Memory B cell (primary cell): ENCODE measurements around the gene CENPP.
A peak's percentile ranks its signal among the peaks of the same experiment; 100 is the strongest.

Experiments
- ATAC-seq: fragments of 150-1000 bp; cut with Tn5 transposase; 2 replicates; pipeline ENCODE4 v1.10.0; 2021; ENCODE audit warnings: low read depth, mild to moderate bottlenecking, moderate library complexity
- DNase-seq, 2 donors: peaks; one replicate each; pipeline ENCODE4 v3.0.0; 2022; ENCODE audit warnings: low spot score in 2 of 2
- H3K27ac Mint-ChIP-seq: one replicate; pipeline ENCODE4 v1.8.0; 2022; ENCODE audit warnings: mild to moderate bottlenecking, moderate library complexity, mixed read lengths
- H3K27me3 Mint-ChIP-seq: one replicate; pipeline ENCODE4 v1.8.0; 2022; ENCODE audit warnings: mixed read lengths
- H3K36me3 Mint-ChIP-seq: one replicate; pipeline ENCODE4 v1.8.0; 2022; ENCODE audit warnings: mild to moderate bottlenecking, mixed read lengths
- H3K4me1 Mint-ChIP-seq: one replicate; pipeline ENCODE4 v1.8.0; 2022; ENCODE audit warnings: mixed read lengths
- H3K4me3 Mint-ChIP-seq: one replicate; pipeline ENCODE4 v1.8.0; 2022; ENCODE audit warnings: mild to moderate bottlenecking, moderate library complexity, mixed read lengths
- H3K9me3 Mint-ChIP-seq: one replicate; pipeline ENCODE4 v1.8.0; 2022; ENCODE audit warnings: mixed read lengths

The CENPP gene

GRCh38 chr9:92435263-92435662 is 109.5 kb downstream of the CENPP start:
- H3K36me3 Mint-ChIP-seq: peaks cover 3% of the 10 kb centered on the region
- no peaks in the 10 kb centered on the region for H3K27me3 Mint-ChIP-seq
- DNase-seq: no peak
- H3K4me1 Mint-ChIP-seq: no peaks in the 10 kb centered on the region
- H3K4me3 Mint-ChIP-seq: no peak overlapping the region
- no peak overlapping the region for H3K27ac Mint-ChIP-seq
- ATAC-seq: no peak
- no peaks in the 10 kb centered on the region for H3K9me3 Mint-ChIP-seq

- Mint-ChIP-seq H3K27me3 (no peaks in the 10 kb centered on the region), H3K27ac (peak overlapping the region; percentile 14), H3K36me3 (no peaks in the 10 kb centered on the region), H3K4me3 (no peak overlapping the region), H3K9me3 (no peaks in the 10 kb centered on the region), H3K4me1 (no peaks in the 10 kb centered on the region)
- ATAC-seq: no peak
- no peak for DNase-seq
These were observed 113.3 kb downstream of the CENPP start for GRCh38 chr9:92438900-92439526.

GRCh38 chr9:92439921-92440750 is 114.4 kb downstream of the CENPP start:
- Mint-ChIP-seq H3K27me3 (no peaks in the 10 kb centered on the region), H3K27ac (no peak overlapping the region), H3K4me3 (no peak overlapping the region), H3K4me1 (no peaks in the 10 kb centered on the region), H3K36me3 (no peaks in the 10 kb centered on the region), H3K9me3 (no peaks in the 10 kb centered on the region)
- DNase-seq: no peak
- no peak for ATAC-seq

GRCh38 chr9:92440751-92441046 is 114.9 kb downstream of the CENPP start:
- Mint-ChIP-seq H3K4me3 (no peak overlapping the region), H3K4me1 (no peaks in the 10 kb centered on the region), H3K36me3 (no peaks in the 10 kb centered on the region), H3K9me3 (no peaks in the 10 kb centered on the region), H3K27ac (no peak overlapping the region), H3K27me3 (no peaks in the 10 kb centered on the region)
- no peak for DNase-seq
- no peak for ATAC-seq

- H3K4me3 Mint-ChIP-seq: no peak overlapping the region
- DNase-seq: no peak
- no peaks in the 10 kb centered on the region for H3K4me1 Mint-ChIP-seq
- H3K27me3 Mint-ChIP-seq: no peaks in the 10 kb centered on the region
- no peaks in the 10 kb centered on the region for H3K9me3 Mint-ChIP-seq
- no peak for ATAC-seq
- H3K36me3 Mint-ChIP-seq: no peaks in the 10 kb centered on the region
- H3K27ac Mint-ChIP-seq: no peak overlapping the region
These were observed 119.1 kb downstream of the CENPP start for GRCh38 chr9:92444841-92445240.

- no peaks in the 10 kb centered on the region for H3K4me1 Mint-ChIP-seq
- DNase-seq (no peak), ATAC-seq (no peak)
- H3K9me3 Mint-ChIP-seq: no peaks in the 10 kb centered on the region
- no peaks in the 10 kb centered on the region for H3K36me3 Mint-ChIP-seq
- H3K27me3 Mint-ChIP-seq: no peaks in the 10 kb centered on the region
- no peak overlapping the region for H3K4me3 Mint-ChIP-seq
- H3K27ac Mint-ChIP-seq: no peak overlapping the region
These were observed 120.8 kb downstream of the CENPP start for GRCh38 chr9:92446536-92446935.

GRCh38 chr9:92455217-92455616 is 129.5 kb downstream of the CENPP start:
- Mint-ChIP-seq H3K4me3 (no peak overlapping the region), H3K9me3 (no peaks in the 10 kb centered on the region), H3K27ac (no peak overlapping the region), H3K27me3 (no peaks in the 10 kb centered on the region), H3K4me1 (no peaks in the 10 kb centered on the region), H3K36me3 (no peaks in the 10 kb centered on the region)
- ATAC-seq (no peak), DNase-seq (no peak)

- H3K27ac Mint-ChIP-seq: no peak overlapping the region
- no peak for DNase-seq
- H3K4me3 Mint-ChIP-seq: no peak overlapping the region
- no peaks in the 10 kb centered on the region for H3K9me3 Mint-ChIP-seq
- H3K4me1 Mint-ChIP-seq: no peaks in the 10 kb centered on the region
- H3K36me3 Mint-ChIP-seq: no peaks in the 10 kb centered on the region
- H3K27me3 Mint-ChIP-seq: no peaks in the 10 kb centered on the region
- ATAC-seq: no peak
These were observed 131.8 kb downstream of the CENPP start for GRCh38 chr9:92457576-92457975.

GRCh38 chr9:92463387-92463786 is 137.6 kb downstream of the CENPP start:
- Mint-ChIP-seq H3K27me3 (no peaks in the 10 kb centered on the region), H3K4me1 (no peaks in the 10 kb centered on the region), H3K9me3 (no peaks in the 10 kb centered on the region), H3K36me3 (no peaks in the 10 kb centered on the region), H3K4me3 (no peak overlapping the region), H3K27ac (no peak overlapping the region)
- ATAC-seq: no peak
- DNase-seq: no peak

GRCh38 chr9:92463984-92464383 is 138.2 kb downstream of the CENPP start:
- Mint-ChIP-seq H3K36me3 (no peaks in the 10 kb centered on the region), H3K9me3 (no peaks in the 10 kb centered on the region), H3K27ac (no peak overlapping the region), H3K27me3 (no peaks in the 10 kb centered on the region), H3K4me1 (no peaks in the 10 kb centered on the region), H3K4me3 (no peak overlapping the region)
- DNase-seq (no peak), ATAC-seq (no peak)

- ATAC-seq: no peak
- Mint-ChIP-seq H3K27ac (no peak overlapping the region), H3K4me1 (no peaks in the 10 kb centered on the region)
These were observed 141.3 kb downstream of the CENPP start for GRCh38 chr9:92467041-92467440.

GRCh38 chr9:92467511-92467910 is 141.8 kb downstream of the CENPP start:
- no peaks in the 10 kb centered on the region for H3K9me3 Mint-ChIP-seq
- no peak for DNase-seq
- no peaks in the 10 kb centered on the region for H3K36me3 Mint-ChIP-seq

More at GRCh38 chr9:92467041-92467440, 141.3 kb downstream of the CENPP start:
- Mint-ChIP-seq H3K27me3 (no peaks in the 10 kb centered on the region), H3K4me3 (no peak overlapping the region), H3K36me3 (no peaks in the 10 kb centered on the region), H3K9me3 (no peaks in the 10 kb centered on the region)
- DNase-seq: no peak

GRCh38 chr9:92468206-92468605 is 142.5 kb downstream of the CENPP start:
- Mint-ChIP-seq H3K9me3 (no peaks in the 10 kb centered on the region), H3K27ac (no peak overlapping the region), H3K4me1 (no peaks in the 10 kb centered on the region), H3K4me3 (no peak overlapping the region), H3K27me3 (no peaks in the 10 kb centered on the region), H3K36me3 (no peaks in the 10 kb centered on the region)
- no peak for ATAC-seq
- no peak for DNase-seq

More at GRCh38 chr9:92467511-92467910, 141.8 kb downstream of the CENPP start:
- no peak overlapping the region for H3K4me3 Mint-ChIP-seq
- no peaks in the 10 kb centered on the region for H3K4me1 Mint-ChIP-seq
- H3K27me3 Mint-ChIP-seq: no peaks in the 10 kb centered on the region
- no peak overlapping the region for H3K27ac Mint-ChIP-seq
- no peak for ATAC-seq

GRCh38 chr9:92474587-92474986 is 148.8 kb downstream of the CENPP start:
- Mint-ChIP-seq H3K4me1 (no peaks in the 10 kb centered on the region), H3K36me3 (peaks cover 3% of the 10 kb centered on the region), H3K9me3 (no peaks in the 10 kb centered on the region)

GRCh38 chr9:92476962-92477361 is 151.2 kb downstream of the CENPP start:
- Mint-ChIP-seq H3K27ac (no peak overlapping the region), H3K9me3 (no peaks in the 10 kb centered on the region), H3K4me3 (no peak overlapping the region), H3K36me3 (peaks cover 3% of the 10 kb centered on the region), H3K27me3 (no peaks in the 10 kb centered on the region), H3K4me1 (no peaks in the 10 kb centered on the region)
- ATAC-seq (no peak), DNase-seq (no peak)

More at GRCh38 chr9:92474587-92474986, 148.8 kb downstream of the CENPP start:
- no peak for ATAC-seq
- Mint-ChIP-seq H3K4me3 (no peak overlapping the region), H3K27me3 (no peaks in the 10 kb centered on the region), H3K27ac (no peak overlapping the region)
- no peak for DNase-seq
